ENCODE measurements around the gene MAPK9.
"Not testable (repeated sequence)": the region's sequence is repeated elsewhere in the genome, so short reads cannot be mapped to it uniquely, and the experiment has no call there.

The MAPK9 gene

DNA sequence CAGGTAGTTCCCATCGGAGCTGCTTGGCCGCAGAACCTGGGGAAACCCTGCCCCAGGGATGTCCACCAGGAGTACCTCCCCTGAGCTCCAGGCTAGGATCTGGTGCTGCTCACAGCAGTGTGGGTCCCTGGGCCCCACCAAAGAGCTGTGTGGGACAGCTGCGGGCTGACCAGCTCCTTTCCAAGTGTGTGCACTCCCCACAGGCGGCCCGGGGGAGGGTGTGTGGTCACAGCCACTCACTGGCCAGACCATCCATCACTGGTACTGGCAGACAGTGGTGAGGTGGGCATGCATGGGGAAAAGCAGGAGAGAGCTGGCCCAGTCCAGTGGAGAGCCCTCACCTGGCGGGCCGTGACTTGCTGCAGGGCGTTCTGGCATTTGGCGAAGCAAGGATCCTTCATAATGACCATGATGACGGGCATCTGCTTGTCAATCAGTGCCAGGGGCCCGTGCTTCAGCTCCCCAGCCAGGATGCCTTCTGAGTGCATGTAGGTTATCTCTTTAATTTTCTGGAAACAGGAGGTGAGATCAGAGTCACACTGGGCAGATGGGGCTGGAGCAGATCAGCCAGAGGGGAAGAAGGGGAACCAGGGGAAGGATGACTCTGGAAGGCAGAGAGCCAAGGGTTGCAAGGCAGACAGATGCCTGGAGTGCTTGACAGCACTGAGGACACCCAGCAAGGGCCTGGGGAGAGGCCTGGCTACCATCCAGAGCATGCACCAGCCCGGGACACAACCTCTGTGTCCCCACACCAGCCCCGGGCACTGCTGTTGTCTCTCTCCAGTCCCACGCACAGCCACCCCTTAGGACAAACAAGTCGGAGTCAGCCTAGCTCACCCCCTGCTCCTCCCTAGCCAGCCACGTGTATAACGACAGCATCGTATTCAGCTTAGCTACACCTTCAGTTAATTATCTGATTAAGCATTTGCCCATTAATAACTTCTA lies 12.8 kb upstream of the MAPK9 start:
- Histone ChIP-seq H3K27me3 (ENCODE audit: control insufficient read depth, insufficient read depth, low read length) (no peaks in the 10 kb centered on the region), H3K4me3 (ENCODE audit: low read length) (no peak overlapping the region), H3K36me3 (ENCODE audit: control insufficient read depth, insufficient read depth, low read length) (peaks cover 47% of the 10 kb centered on the region), H3K9me3 (ENCODE audit: control insufficient read depth, insufficient read depth, low read length) (no peaks in the 10 kb centered on the region), H3K4me1 (ENCODE audit: control insufficient read depth, insufficient read depth, low read length) (no peaks in the 10 kb centered on the region), H3K27ac (ENCODE audit: low read length) (no peak overlapping the region)
- DNase-seq (ENCODE audit: low read depth, low spot score) = no peak
- WGBS (ENCODE audit: insufficient coverage, insufficient read length) = no CpG with 5 or more reads among the region's 18 CpGs

DNA sequence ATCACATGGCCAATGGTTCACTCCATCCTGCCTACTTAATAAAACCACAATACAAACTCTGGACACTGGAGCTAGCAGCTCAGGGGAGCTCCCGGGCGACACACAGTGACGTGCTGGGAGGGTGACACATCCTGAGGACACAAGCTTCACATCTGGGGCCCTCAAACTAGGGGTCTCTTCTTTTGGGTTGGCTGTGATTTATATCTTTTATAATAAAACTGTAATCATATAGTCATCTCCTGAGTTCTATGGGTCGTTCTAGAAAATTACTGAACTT lies 12.1 kb upstream of the MAPK9 start:
- H3K9me3 ChIP-seq (ENCODE audit: control insufficient read depth, insufficient read depth, low read length) = no peaks in the 10 kb centered on the region
- WGBS (ENCODE audit: insufficient coverage, insufficient read length) = no CpG with 5 or more reads among the region's 4 CpGs
- H3K27me3 ChIP-seq (ENCODE audit: control insufficient read depth, insufficient read depth, low read length) = no peaks in the 10 kb centered on the region
- no peak for DNase-seq (ENCODE audit: low read depth, low spot score)
- no peak overlapping the region for H3K27ac ChIP-seq (ENCODE audit: low read length)
- H3K36me3 ChIP-seq (ENCODE audit: control insufficient read depth, insufficient read depth, low read length) = peaks cover 45% of the 10 kb centered on the region
- H3K4me1 ChIP-seq (ENCODE audit: control insufficient read depth, insufficient read depth, low read length) = no peaks in the 10 kb centered on the region
- no peak overlapping the region for H3K4me3 ChIP-seq (ENCODE audit: low read length)

DNA sequence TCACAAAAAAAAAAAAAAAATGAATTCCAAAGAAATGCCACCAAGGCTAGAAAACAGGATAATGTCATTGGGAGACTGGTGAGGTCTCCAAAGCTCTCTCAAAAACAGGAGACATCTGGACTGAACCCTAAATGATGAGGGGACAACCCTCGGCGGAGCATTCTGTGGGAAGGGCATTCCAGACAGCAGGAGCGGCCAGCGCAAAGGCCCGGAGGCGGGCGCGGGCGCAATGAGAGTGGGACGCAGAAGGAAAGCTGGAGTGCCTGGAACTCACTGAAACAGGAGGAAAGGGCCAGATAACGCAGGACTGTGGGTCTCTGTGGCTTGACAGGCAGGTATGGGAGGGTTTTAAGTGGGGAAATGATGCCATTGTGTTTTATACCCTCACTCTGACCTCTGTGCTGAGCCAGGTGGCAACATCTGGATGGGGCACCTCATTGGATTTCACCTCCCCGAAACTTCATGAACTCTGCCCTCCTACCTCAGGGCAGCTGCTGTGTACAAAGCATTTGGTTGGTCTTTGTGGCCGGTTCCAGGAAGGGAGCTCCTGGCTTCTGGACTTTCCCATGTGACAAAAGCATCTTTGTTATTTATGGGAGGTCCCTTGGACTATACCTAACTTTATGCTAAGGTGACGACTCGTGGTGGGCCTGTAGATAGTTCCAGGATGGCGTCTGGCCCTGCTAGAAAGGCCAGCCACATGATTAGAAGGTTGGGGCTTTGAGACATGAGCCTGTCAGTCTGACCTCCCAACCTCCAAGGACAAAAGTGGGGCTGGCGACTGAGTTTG lies 11.5 kb upstream of the MAPK9 start:
- Histone ChIP-seq H3K4me1 (ENCODE audit: control insufficient read depth, insufficient read depth, low read length) (no peaks in the 10 kb centered on the region), H3K27me3 (ENCODE audit: control insufficient read depth, insufficient read depth, low read length) (no peaks in the 10 kb centered on the region), H3K36me3 (ENCODE audit: control insufficient read depth, insufficient read depth, low read length) (peaks cover 45% of the 10 kb centered on the region), H3K27ac (ENCODE audit: low read length) (no peak overlapping the region), H3K4me3 (ENCODE audit: low read length) (no peak overlapping the region), H3K9me3 (ENCODE audit: control insufficient read depth, insufficient read depth, low read length) (no peaks in the 10 kb centered on the region)
- WGBS (ENCODE audit: insufficient coverage, insufficient read length) = no CpG with 5 or more reads among the region's 17 CpGs
- no peak for DNase-seq (ENCODE audit: low read depth, low spot score)

GRCh38 chr5:180302256-180302655 lies 10.4 kb upstream of the MAPK9 start:
- Histone ChIP-seq H3K4me3 (ENCODE audit: low read length) (no peak overlapping the region), H3K27ac (ENCODE audit: low read length) (no peak overlapping the region), H3K36me3 (ENCODE audit: control insufficient read depth, insufficient read depth, low read length) (peaks cover 42% of the 10 kb centered on the region), H3K4me1 (ENCODE audit: control insufficient read depth, insufficient read depth, low read length) (no peaks in the 10 kb centered on the region), H3K27me3 (ENCODE audit: control insufficient read depth, insufficient read depth, low read length) (no peaks in the 10 kb centered on the region), H3K9me3 (ENCODE audit: control insufficient read depth, insufficient read depth, low read length) (no peaks in the 10 kb centered on the region)
- WGBS (ENCODE audit: insufficient coverage, insufficient read length) = no CpG with 5 or more reads among the region's 10 CpGs
- DNase-seq (ENCODE audit: low read depth, low spot score) = no peak

- Histone ChIP-seq H3K27me3 (ENCODE audit: control insufficient read depth, insufficient read depth, low read length) (no peaks in the 10 kb centered on the region), H3K27ac (ENCODE audit: low read length) (no peak overlapping the region), H3K4me3 (ENCODE audit: low read length) (no peak overlapping the region), H3K4me1 (ENCODE audit: control insufficient read depth, insufficient read depth, low read length) (no peaks in the 10 kb centered on the region), H3K9me3 (ENCODE audit: control insufficient read depth, insufficient read depth, low read length) (no peaks in the 10 kb centered on the region), H3K36me3 (ENCODE audit: control insufficient read depth, insufficient read depth, low read length) (peaks cover 40% of the 10 kb centered on the region)
- DNase-seq (ENCODE audit: low read depth, low spot score) = no peak
- WGBS (ENCODE audit: insufficient coverage, insufficient read length) = no CpG with 5 or more reads among the region's 4 CpGs
These were observed 9.4 kb upstream of the MAPK9 start for GRCh38 chr5:180301253-180301652.

- Histone ChIP-seq H3K36me3 (ENCODE audit: control insufficient read depth, insufficient read depth, low read length) (peaks cover 26% of the 10 kb centered on the region), H3K9me3 (ENCODE audit: control insufficient read depth, insufficient read depth, low read length) (no peaks in the 10 kb centered on the region), H3K4me3 (ENCODE audit: low read length) (no peak overlapping the region), H3K4me1 (ENCODE audit: control insufficient read depth, insufficient read depth, low read length) (0 out of 2 replicates have a peak, but pooled peaks cover under 1% of the 10 kb centered on the region), H3K27ac (ENCODE audit: low read length) (no peak overlapping the region), H3K27me3 (ENCODE audit: control insufficient read depth, insufficient read depth, low read length) (no peaks in the 10 kb centered on the region)
- no CpG with 5 or more reads among the region's 3 CpGs for WGBS (ENCODE audit: insufficient coverage, insufficient read length)
- no peak for DNase-seq (ENCODE audit: low read depth, low spot score)
These were observed 7.6 kb upstream of the MAPK9 start for GRCh38 chr5:180299526-180299925.

GRCh38 chr5:180299014-180299413 lies 7.1 kb upstream of the MAPK9 start:
- not testable (repeated sequence) for H3K27ac ChIP-seq (ENCODE audit: low read length); H3K4me1 ChIP-seq (ENCODE audit: control insufficient read depth, insufficient read depth, low read length); H3K9me3 ChIP-seq (ENCODE audit: control insufficient read depth, insufficient read depth, low read length); DNase-seq (ENCODE audit: low read depth, low spot score); H3K27me3 ChIP-seq (ENCODE audit: control insufficient read depth, insufficient read depth, low read length); H3K4me3 ChIP-seq (ENCODE audit: low read length)
- H3K36me3 ChIP-seq (ENCODE audit: control insufficient read depth, insufficient read depth, low read length) = peaks cover 22% of the 10 kb centered on the region
- WGBS (ENCODE audit: insufficient coverage, insufficient read length) = no CpG with 5 or more reads among the region's 14 CpGs

- Histone ChIP-seq H3K36me3 (ENCODE audit: control insufficient read depth, insufficient read depth, low read length) (peaks cover 13% of the 10 kb centered on the region; the same call in 1 of the 2 replicates), H3K27ac (ENCODE audit: low read length) (no peak overlapping the region), H3K9me3 (ENCODE audit: control insufficient read depth, insufficient read depth, low read length) (no peaks in the 10 kb centered on the region), H3K4me1 (ENCODE audit: control insufficient read depth, insufficient read depth, low read length) (peaks cover 5% of the 10 kb centered on the region; the same call in 1 of the 2 replicates), H3K4me3 (ENCODE audit: low read length) (no peak overlapping the region), H3K27me3 (ENCODE audit: control insufficient read depth, insufficient read depth, low read length) (no peaks in the 10 kb centered on the region)
- no peak for DNase-seq (ENCODE audit: low read depth, low spot score)
- WGBS (ENCODE audit: insufficient coverage, insufficient read length) = no CpG with 5 or more reads among the region's 2 CpGs
These were observed 5.9 kb upstream of the MAPK9 start for GRCh38 chr5:180297587-180298282.

- DNase-seq (ENCODE audit: low read depth, low spot score) = no peak
- no peak overlapping the region for H3K4me3 ChIP-seq (ENCODE audit: low read length)
- H3K27ac ChIP-seq (ENCODE audit: low read length) = no peak overlapping the region
- H3K27me3 ChIP-seq (ENCODE audit: control insufficient read depth, insufficient read depth, low read length) = no peaks in the 10 kb centered on the region
- no CpG with 5 or more reads among the region's 7 CpGs for WGBS (ENCODE audit: insufficient coverage, insufficient read length)
- peaks cover 5% of the 10 kb centered on the region; the same call in 1 of the 2 replicates for H3K4me1 ChIP-seq (ENCODE audit: control insufficient read depth, insufficient read depth, low read length)
- H3K36me3 ChIP-seq (ENCODE audit: control insufficient read depth, insufficient read depth, low read length) = peaks cover 8% of the 10 kb centered on the region; the same call in 1 of the 2 replicates
- no peaks in the 10 kb centered on the region for H3K9me3 ChIP-seq (ENCODE audit: control insufficient read depth, insufficient read depth, low read length)
These were observed 4.9 kb upstream of the MAPK9 start for GRCh38 chr5:180296771-180297170.

DNA sequence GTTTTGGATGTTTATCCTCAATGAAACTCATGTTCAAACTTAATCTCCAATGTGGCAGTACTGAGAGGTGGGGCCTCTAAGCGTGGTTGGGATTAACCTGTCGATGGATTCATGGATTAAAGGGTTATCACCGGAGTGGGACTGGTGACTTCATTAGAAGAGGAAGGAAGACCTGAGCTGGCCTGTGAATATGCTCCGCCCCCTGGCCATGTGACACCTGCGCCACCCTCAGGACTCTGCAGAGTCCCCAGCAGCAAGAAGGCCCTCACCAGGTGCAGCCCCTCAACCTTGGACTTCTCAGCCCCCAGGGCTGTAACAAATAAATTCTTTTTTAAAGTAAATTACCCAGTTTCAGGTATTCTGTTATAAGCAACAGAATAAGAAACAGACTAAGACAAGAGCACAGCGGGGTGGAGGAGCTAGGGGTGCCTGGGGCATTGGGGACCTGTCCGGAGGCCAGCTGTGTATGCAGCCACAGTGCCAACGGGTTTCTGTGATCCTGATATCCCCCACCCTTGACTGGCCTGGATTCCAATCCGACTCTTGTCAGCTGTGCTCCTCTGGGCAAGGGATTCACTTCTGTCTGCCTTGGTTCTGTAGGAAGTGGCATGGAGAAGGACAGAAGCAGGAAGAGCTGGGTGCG lies 3.2 kb upstream of the MAPK9 start:
- peaks cover 5% of the 10 kb centered on the region; the same call in 1 of the 2 replicates for H3K4me1 ChIP-seq (ENCODE audit: control insufficient read depth, insufficient read depth, low read length)
- no peaks in the 10 kb centered on the region for H3K36me3 ChIP-seq (ENCODE audit: control insufficient read depth, insufficient read depth, low read length)
- H3K9me3 ChIP-seq (ENCODE audit: control insufficient read depth, insufficient read depth, low read length) = no peaks in the 10 kb centered on the region
- no CpG with 5 or more reads among the region's 10 CpGs for WGBS (ENCODE audit: insufficient coverage, insufficient read length)
- H3K27ac ChIP-seq (ENCODE audit: low read length) = no peak overlapping the region
- H3K4me3 ChIP-seq (ENCODE audit: low read length) = no peak overlapping the region
- no peak for DNase-seq (ENCODE audit: low read depth, low spot score)
- no peaks in the 10 kb centered on the region for H3K27me3 ChIP-seq (ENCODE audit: control insufficient read depth, insufficient read depth, low read length)
